ENCODE data around the gene AHRR.
A peak's percentile ranks its signal among the peaks of the same experiment; 100 is the strongest.
"Not testable (repeated sequence)": the region's sequence is repeated elsewhere in the genome, so short reads cannot be mapped to it uniquely, and the experiment has no call there.

The AHRR gene

DNA sequence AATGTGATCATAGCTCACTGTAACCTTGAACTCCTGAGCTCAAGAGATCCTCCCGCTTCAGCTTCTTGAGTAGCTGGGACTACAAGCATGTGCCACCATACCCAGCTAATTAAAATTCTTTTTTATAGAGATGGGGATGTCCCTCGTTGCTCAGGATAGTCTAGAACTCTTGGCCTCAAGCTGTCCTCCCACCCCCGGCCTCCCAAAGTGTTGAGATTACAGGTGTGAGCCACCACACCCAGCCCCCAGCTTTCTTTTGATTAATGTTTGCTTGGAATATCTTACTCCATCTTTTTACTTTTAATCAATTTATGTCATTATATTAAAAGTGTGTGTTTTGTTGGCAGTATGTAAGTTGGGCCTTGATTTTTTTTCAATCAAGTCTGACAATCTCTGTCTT, 62.1 kb downstream of the AHRR start:
- H3K4me1 ChIP-seq (ENCODE audit: insufficient read depth, poor library complexity, severe bottlenecking) = no peaks in the 10 kb centered on the region
- DNase-seq (ENCODE audit: low spot score) (peak; percentile 15), ATAC-seq (ENCODE audit: low read depth) (no peak)
- no peak overlapping the region for H3K27ac ChIP-seq (ENCODE audit: poor library complexity, severe bottlenecking)
- no peaks in the 10 kb centered on the region for H3K9me3 ChIP-seq (ENCODE audit: severe bottlenecking)
- H3K4me3 ChIP-seq (ENCODE audit: severe bottlenecking) = no peak overlapping the region
- H3K36me3 ChIP-seq (ENCODE audit: low read depth) = no peaks in the 10 kb centered on the region
- TF ChIP-seq, protein P1, sequence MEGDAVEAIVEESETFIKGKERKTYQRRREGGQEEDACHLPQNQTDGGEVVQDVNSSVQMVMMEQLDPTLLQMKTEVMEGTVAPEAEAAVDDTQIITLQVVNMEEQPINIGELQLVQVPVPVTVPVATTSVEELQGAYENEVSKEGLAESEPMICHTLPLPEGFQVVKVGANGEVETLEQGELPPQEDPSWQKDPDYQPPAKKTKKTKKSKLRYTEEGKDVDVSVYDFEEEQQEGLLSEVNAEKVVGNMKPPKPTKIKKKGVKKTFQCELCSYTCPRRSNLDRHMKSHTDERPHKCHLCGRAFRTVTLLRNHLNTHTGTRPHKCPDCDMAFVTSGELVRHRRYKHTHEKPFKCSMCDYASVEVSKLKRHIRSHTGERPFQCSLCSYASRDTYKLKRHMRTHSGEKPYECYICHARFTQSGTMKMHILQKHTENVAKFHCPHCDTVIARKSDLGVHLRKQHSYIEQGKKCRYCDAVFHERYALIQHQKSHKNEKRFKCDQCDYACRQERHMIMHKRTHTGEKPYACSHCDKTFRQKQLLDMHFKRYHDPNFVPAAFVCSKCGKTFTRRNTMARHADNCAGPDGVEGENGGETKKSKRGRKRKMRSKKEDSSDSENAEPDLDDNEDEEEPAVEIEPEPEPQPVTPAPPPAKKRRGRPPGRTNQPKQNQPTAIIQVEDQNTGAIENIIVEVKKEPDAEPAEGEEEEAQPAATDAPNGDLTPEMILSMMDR (IDR thresholded peaks at IDR 0.05; ENCODE audit: poor library complexity, severe bottlenecking) = no peak
- no peaks in the 10 kb centered on the region for H3K27me3 ChIP-seq (ENCODE audit: insufficient read depth, poor library complexity, severe bottlenecking)

DNA sequence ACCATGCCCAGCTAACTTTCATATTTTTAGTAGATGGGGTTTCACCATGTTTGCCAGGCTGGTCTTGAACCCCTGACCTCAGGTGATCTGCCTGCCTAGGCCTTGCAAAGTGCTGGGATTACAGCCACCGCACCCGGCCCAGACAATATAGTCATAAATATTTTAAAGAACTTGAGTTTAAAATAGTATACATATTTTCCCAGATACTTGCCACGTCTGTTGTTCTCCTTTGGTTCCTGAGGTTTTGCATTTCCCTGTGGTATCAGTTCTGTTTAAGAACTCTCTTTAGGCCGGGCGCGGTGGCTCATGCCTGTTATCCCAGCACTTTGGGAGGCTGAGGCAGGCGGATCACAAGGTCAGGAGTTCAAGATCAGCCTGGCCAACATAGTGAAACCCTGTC, 63.1 kb downstream of the AHRR start:
- H3K4me1 ChIP-seq (ENCODE audit: insufficient read depth, poor library complexity, severe bottlenecking); H3K36me3 ChIP-seq (ENCODE audit: low read depth); H3K4me3 ChIP-seq (ENCODE audit: severe bottlenecking); H3K27ac ChIP-seq (ENCODE audit: poor library complexity, severe bottlenecking); ATAC-seq (ENCODE audit: low read depth); H3K9me3 ChIP-seq (ENCODE audit: severe bottlenecking); H3K27me3 ChIP-seq (ENCODE audit: insufficient read depth, poor library complexity, severe bottlenecking): not testable (repeated sequence)
- peak; percentile 16 for DNase-seq (ENCODE audit: low spot score)

DNA sequence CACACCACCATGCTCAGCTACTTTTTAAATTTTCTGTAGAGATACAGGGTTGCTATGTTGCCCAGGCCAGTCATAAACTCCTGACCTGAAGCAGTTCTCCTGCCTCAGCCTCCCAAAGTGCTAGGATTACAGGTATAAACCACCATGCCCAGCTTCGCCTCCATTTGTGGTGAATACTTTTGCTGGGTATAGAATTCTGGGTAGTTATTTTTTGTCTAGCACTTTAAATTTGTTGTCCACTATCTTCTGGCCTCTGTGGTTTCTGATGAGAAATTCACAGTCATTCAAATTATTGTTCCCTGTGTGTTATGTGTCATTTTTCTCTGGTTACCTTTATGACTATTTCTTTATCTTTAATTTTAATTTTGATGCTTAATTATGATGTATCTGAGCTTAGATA, 63.8 kb downstream of the AHRR start:
- H3K4me1 ChIP-seq (ENCODE audit: insufficient read depth, poor library complexity, severe bottlenecking) = no peaks in the 10 kb centered on the region
- ATAC-seq (ENCODE audit: low read depth) = no peak
- peak; percentile 9 for DNase-seq (ENCODE audit: low spot score)
- no peaks in the 10 kb centered on the region for H3K27me3 ChIP-seq (ENCODE audit: insufficient read depth, poor library complexity, severe bottlenecking)
- no peaks in the 10 kb centered on the region for H3K9me3 ChIP-seq (ENCODE audit: severe bottlenecking)
- TF ChIP-seq, protein P1 (IDR thresholded peaks at IDR 0.05; ENCODE audit: poor library complexity, severe bottlenecking) = no peak
- H3K27ac ChIP-seq (ENCODE audit: poor library complexity, severe bottlenecking) = no peak overlapping the region
- no peak overlapping the region for H3K4me3 ChIP-seq (ENCODE audit: severe bottlenecking)
- no peaks in the 10 kb centered on the region for H3K36me3 ChIP-seq (ENCODE audit: low read depth)

DNA sequence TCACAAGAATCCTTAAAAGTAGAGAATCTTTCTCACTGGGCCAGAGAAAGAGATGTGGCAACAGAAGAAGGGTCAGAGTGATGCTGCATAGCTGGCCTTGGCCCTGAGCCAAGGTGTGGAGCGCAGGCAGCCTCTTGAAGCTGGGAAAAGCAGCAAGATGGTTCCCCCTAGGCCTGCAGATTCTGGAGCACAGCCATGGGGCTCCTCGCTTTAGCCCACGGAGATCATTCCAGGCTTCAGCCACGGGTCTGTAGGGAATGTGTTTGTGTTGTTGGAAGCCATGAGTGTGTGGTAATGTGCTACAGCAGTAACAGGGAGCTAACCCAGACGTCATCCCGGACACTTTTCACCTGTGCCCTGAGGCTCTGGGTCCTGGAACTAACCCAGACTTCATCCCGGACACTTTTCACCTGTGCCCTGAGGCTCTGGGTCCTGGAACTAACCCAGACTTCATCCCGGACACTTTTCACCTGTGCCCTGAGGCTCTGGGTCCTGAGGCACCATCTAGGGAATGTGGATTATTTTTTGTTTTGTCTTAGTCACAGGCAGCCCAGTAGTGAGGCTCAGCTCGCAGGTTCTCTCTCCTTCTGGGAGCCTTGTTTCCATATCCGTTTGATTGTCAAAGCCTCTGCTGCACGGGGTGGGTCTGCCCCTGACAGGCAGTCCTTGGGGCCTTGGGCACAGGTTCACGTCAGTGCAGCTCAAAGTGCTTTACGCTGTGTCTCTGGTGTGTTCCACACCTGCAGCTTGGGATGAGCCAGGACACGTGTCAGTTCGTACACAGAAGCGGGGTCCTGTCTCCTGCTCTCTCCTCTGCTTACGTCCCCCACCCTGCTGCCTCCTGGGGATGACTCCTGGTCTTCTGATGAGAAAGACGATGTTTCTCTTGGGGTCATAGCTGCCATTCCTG, 65.2 kb downstream of the AHRR start:
- H3K36me3 ChIP-seq (ENCODE audit: low read depth) = no peaks in the 10 kb centered on the region
- no peaks in the 10 kb centered on the region for H3K27me3 ChIP-seq (ENCODE audit: insufficient read depth, poor library complexity, severe bottlenecking)
- no peak overlapping the region for H3K4me3 ChIP-seq (ENCODE audit: severe bottlenecking)
- ATAC-seq (ENCODE audit: low read depth) (peak; percentile 80), DNase-seq (ENCODE audit: low spot score) (peak; percentile 35)
- no peaks in the 10 kb centered on the region for H3K4me1 ChIP-seq (ENCODE audit: insufficient read depth, poor library complexity, severe bottlenecking)
- no peaks in the 10 kb centered on the region for H3K9me3 ChIP-seq (ENCODE audit: severe bottlenecking)
- H3K27ac ChIP-seq (ENCODE audit: poor library complexity, severe bottlenecking) = peak overlapping the region; percentile 16
- TF ChIP-seq, protein P1 (IDR thresholded peaks at IDR 0.05; ENCODE audit: poor library complexity, severe bottlenecking) = no peak

DNA sequence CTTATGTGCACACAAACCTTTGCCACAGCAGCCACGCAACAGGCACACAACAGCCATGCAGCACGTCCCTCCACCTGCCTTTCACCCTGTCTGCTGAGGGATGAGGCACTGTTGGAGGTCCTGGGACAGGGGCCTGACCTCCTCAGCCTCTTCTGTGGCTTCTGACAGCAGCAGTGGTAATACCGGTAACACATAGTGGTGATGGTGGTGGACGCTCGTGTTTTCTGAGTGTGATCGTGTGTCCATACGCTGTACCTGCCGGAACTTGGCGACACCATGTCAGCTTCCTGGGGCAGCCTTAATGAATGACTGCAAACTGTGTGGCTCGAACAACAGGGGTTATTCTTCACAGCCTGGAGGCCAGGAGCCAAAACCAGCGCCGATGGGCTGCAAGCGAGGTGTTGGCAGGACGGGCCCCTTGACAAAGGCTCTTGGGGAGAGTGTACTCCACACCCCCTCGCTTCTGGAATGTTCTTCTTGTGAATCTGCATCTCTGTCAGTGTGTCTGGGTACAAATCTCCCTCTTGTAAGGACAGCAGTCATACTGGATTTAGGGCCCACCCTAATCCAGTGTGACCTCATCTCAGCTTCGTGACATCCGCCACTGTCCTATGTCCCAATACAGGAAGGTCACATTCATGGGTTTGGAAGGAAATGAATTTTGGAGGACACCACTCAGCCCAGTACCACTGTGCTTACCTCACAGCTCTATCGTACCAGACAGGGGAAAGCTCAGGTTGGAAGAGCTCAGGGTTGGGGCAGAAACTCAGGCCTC, 66.2 kb downstream of the AHRR start:
- Histone ChIP-seq H3K27ac (ENCODE audit: poor library complexity, severe bottlenecking) (no peak overlapping the region), H3K4me1 (ENCODE audit: insufficient read depth, poor library complexity, severe bottlenecking) (no peaks in the 10 kb centered on the region), H3K4me3 (ENCODE audit: severe bottlenecking) (no peak overlapping the region), H3K27me3 (ENCODE audit: insufficient read depth, poor library complexity, severe bottlenecking) (no peaks in the 10 kb centered on the region), H3K9me3 (ENCODE audit: severe bottlenecking) (no peaks in the 10 kb centered on the region), H3K36me3 (ENCODE audit: low read depth) (no peaks in the 10 kb centered on the region)
- DNase-seq (ENCODE audit: low spot score) (peak; percentile 45), ATAC-seq (ENCODE audit: low read depth) (no peak)
- TF ChIP-seq, protein P1 (IDR thresholded peaks at IDR 0.05; ENCODE audit: poor library complexity, severe bottlenecking) = no peak

All from RWPE2 (cell line).